ENCODE results near the gene LRRK2. TPM values are rescaled to one million over a fixed set of nuclear protein-coding genes. Genes with fewer than 3 reads are reported as not detected.
A peak's percentile ranks its signal among the peaks of the same experiment; 100 is the strongest.

Gene LRRK2
- polyA plus RNA-seq, 4 donors: 0.22 to 1.7 (median 0.99) TPM

- Histone ChIP-seq H3K36me3 (ENCODE audit: control insufficient read depth in 3 of 3, insufficient read depth in 2 of 3, low read depth in 1 of 3, low read length in 3 of 3) (no peaks in the 10 kb centered on the region), H3K4me3 (ENCODE audit: low read depth in 1 of 3, low read length in 3 of 3) (no peak overlapping the region), H3K27me3 (ENCODE audit: control insufficient read depth in 3 of 3, insufficient read depth in 3 of 3, low read length in 3 of 3) (no peaks in the 10 kb centered on the region), H3K4me1 (ENCODE audit: control insufficient read depth in 3 of 3, insufficient read depth in 2 of 3, low read depth in 1 of 3, low read length in 2 of 3) (no peaks in the 10 kb centered on the region), H3K27ac (ENCODE audit: low read depth in 1 of 3, low read length in 2 of 3) (no peak overlapping the region), H3K9me3 (ENCODE audit: control insufficient read depth in 2 of 2, insufficient read depth in 1 of 2, low read depth in 1 of 2, low read length in 1 of 2) (peaks cover 0 to 3% of the 10 kb centered on the region in 2 donors)
- 86 to 95% (median 92%) methylated on average over 3 of the region's 3 CpGs for WGBS, 3 donors
- DNase-seq (no peak), FAIRE-seq (no peak)
Observed at GRCh38 chr12:40327535-40327934, 102.7 kb downstream of the LRRK2 start.

- no peaks in the 10 kb centered on the region for H3K36me3 ChIP-seq (ENCODE audit: control insufficient read depth in 3 of 3, insufficient read depth in 2 of 3, low read depth in 1 of 3, low read length in 3 of 3)
Observed at GRCh38 chr12:40330180-40330579, 105.4 kb downstream of the LRRK2 start.

GRCh38 chr12:40331886-40332285, 107.1 kb downstream of the LRRK2 start:
- no peak for FAIRE-seq
- WGBS, 3 donors: 78 to 87% (median 81%) methylated on average over 1 of the region's 1 CpG

More at GRCh38 chr12:40330180-40330579, 105.4 kb downstream of the LRRK2 start:
- H3K4me1 ChIP-seq (ENCODE audit: control insufficient read depth in 3 of 3, insufficient read depth in 2 of 3, low read depth in 1 of 3, low read length in 2 of 3): no peaks in the 10 kb centered on the region
- no peaks in the 10 kb centered on the region for H3K27me3 ChIP-seq (ENCODE audit: control insufficient read depth in 3 of 3, insufficient read depth in 3 of 3, low read length in 3 of 3)
- no peak for FAIRE-seq
- H3K4me3 ChIP-seq (ENCODE audit: low read depth in 1 of 3, low read length in 3 of 3): no peak overlapping the region
- DNase-seq: no peak
- 79 to 93% (median 91%) methylated on average over 1 of the region's 1 CpG for WGBS, 3 donors
- H3K9me3 ChIP-seq (ENCODE audit: control insufficient read depth in 2 of 2, insufficient read depth in 1 of 2, low read depth in 1 of 2, low read length in 1 of 2): peaks cover 0 to 3% of the 10 kb centered on the region in 2 donors
- no peak overlapping the region for H3K27ac ChIP-seq (ENCODE audit: low read depth in 1 of 3, low read length in 2 of 3)

GRCh38 chr12:40335991-40336390, 111.2 kb downstream of the LRRK2 start:
- FAIRE-seq: no peak
- WGBS, 3 donors: 82 to 83% (median 83%) methylated on average over 2 of the region's 2 CpGs
- H3K36me3 ChIP-seq (ENCODE audit: control insufficient read depth in 3 of 3, insufficient read depth in 2 of 3, low read depth in 1 of 3, low read length in 3 of 3): no peaks in the 10 kb centered on the region
- no peak for DNase-seq
- peaks cover 0 to 3% of the 10 kb centered on the region in 2 donors for H3K9me3 ChIP-seq (ENCODE audit: control insufficient read depth in 2 of 2, insufficient read depth in 1 of 2, low read depth in 1 of 2, low read length in 1 of 2)
- H3K4me1 ChIP-seq (ENCODE audit: control insufficient read depth in 3 of 3, insufficient read depth in 2 of 3, low read depth in 1 of 3, low read length in 2 of 3): no peaks in the 10 kb centered on the region
- no peak overlapping the region for H3K27ac ChIP-seq (ENCODE audit: low read depth in 1 of 3, low read length in 2 of 3)
- no peak overlapping the region for H3K4me3 ChIP-seq (ENCODE audit: low read depth in 1 of 3, low read length in 3 of 3)
- no peaks in the 10 kb centered on the region for H3K27me3 ChIP-seq (ENCODE audit: control insufficient read depth in 3 of 3, insufficient read depth in 3 of 3, low read length in 3 of 3)

More at GRCh38 chr12:40331886-40332285, 107.1 kb downstream of the LRRK2 start:
- no peaks in the 10 kb centered on the region for H3K27me3 ChIP-seq (ENCODE audit: control insufficient read depth in 3 of 3, insufficient read depth in 3 of 3, low read length in 3 of 3)
- H3K4me3 ChIP-seq (ENCODE audit: low read depth in 1 of 3, low read length in 3 of 3): no peak overlapping the region
- H3K9me3 ChIP-seq (ENCODE audit: control insufficient read depth in 2 of 2, insufficient read depth in 1 of 2, low read depth in 1 of 2, low read length in 1 of 2): peaks cover 0 to 3% of the 10 kb centered on the region in 2 donors
- no peak overlapping the region for H3K27ac ChIP-seq (ENCODE audit: low read depth in 1 of 3, low read length in 2 of 3)
- no peak for DNase-seq
- H3K36me3 ChIP-seq (ENCODE audit: control insufficient read depth in 3 of 3, insufficient read depth in 2 of 3, low read depth in 1 of 3, low read length in 3 of 3): no peaks in the 10 kb centered on the region
- no peaks in the 10 kb centered on the region for H3K4me1 ChIP-seq (ENCODE audit: control insufficient read depth in 3 of 3, insufficient read depth in 2 of 3, low read depth in 1 of 3, low read length in 2 of 3)

- no peaks in the 10 kb centered on the region for H3K36me3 ChIP-seq (ENCODE audit: control insufficient read depth in 3 of 3, insufficient read depth in 2 of 3, low read depth in 1 of 3, low read length in 3 of 3)
- no peaks in the 10 kb centered on the region for H3K27me3 ChIP-seq (ENCODE audit: control insufficient read depth in 3 of 3, insufficient read depth in 3 of 3, low read length in 3 of 3)
- 70 to 71% (median 71%) methylated on average over 1 of the region's 1 CpG for WGBS, 3 donors
- no peaks in the 10 kb centered on the region for H3K9me3 ChIP-seq (ENCODE audit: control insufficient read depth in 2 of 2, insufficient read depth in 1 of 2, low read depth in 1 of 2, low read length in 1 of 2)
- FAIRE-seq (peak; percentile 5), DNase-seq (no peak)
- H3K4me3 ChIP-seq (ENCODE audit: low read depth in 1 of 3, low read length in 3 of 3): no peak overlapping the region
- H3K27ac ChIP-seq (ENCODE audit: low read depth in 1 of 3, low read length in 2 of 3): no peak overlapping the region
- H3K4me1 ChIP-seq (ENCODE audit: control insufficient read depth in 3 of 3, insufficient read depth in 2 of 3, low read depth in 1 of 3, low read length in 2 of 3): no peaks in the 10 kb centered on the region
Observed at GRCh38 chr12:40336573-40337199, 111.9 kb downstream of the LRRK2 start.

- Histone ChIP-seq H3K27ac (ENCODE audit: low read depth in 1 of 3, low read length in 2 of 3) (no peak overlapping the region), H3K4me1 (ENCODE audit: control insufficient read depth in 3 of 3, insufficient read depth in 2 of 3, low read depth in 1 of 3, low read length in 2 of 3) (no peaks in the 10 kb centered on the region), H3K36me3 (ENCODE audit: control insufficient read depth in 3 of 3, insufficient read depth in 2 of 3, low read depth in 1 of 3, low read length in 3 of 3) (no peaks in the 10 kb centered on the region), H3K27me3 (ENCODE audit: control insufficient read depth in 3 of 3, insufficient read depth in 3 of 3, low read length in 3 of 3) (no peaks in the 10 kb centered on the region), H3K9me3 (ENCODE audit: control insufficient read depth in 2 of 2, insufficient read depth in 1 of 2, low read depth in 1 of 2, low read length in 1 of 2) (no peaks in the 10 kb centered on the region), H3K4me3 (ENCODE audit: low read depth in 1 of 3, low read length in 3 of 3) (no peak overlapping the region)
- WGBS, 3 donors: 9 to 26% (median 21%) methylated on average over 1 of the region's 1 CpG
- no peak for FAIRE-seq
- no peak for DNase-seq
Observed at GRCh38 chr12:40338071-40338470, 113.3 kb downstream of the LRRK2 start.

GRCh38 chr12:40338621-40339020, 113.8 kb downstream of the LRRK2 start:
- DNase-seq (no peak), FAIRE-seq (no peak)
- no peak overlapping the region for H3K4me3 ChIP-seq (ENCODE audit: low read depth in 1 of 3, low read length in 3 of 3)
- H3K9me3 ChIP-seq (ENCODE audit: control insufficient read depth in 2 of 2, insufficient read depth in 1 of 2, low read depth in 1 of 2, low read length in 1 of 2): no peaks in the 10 kb centered on the region
- H3K27ac ChIP-seq (ENCODE audit: low read depth in 1 of 3, low read length in 2 of 3): no peak overlapping the region
- H3K27me3 ChIP-seq (ENCODE audit: control insufficient read depth in 3 of 3, insufficient read depth in 3 of 3, low read length in 3 of 3): no peaks in the 10 kb centered on the region
- no peaks in the 10 kb centered on the region for H3K4me1 ChIP-seq (ENCODE audit: control insufficient read depth in 3 of 3, insufficient read depth in 2 of 3, low read depth in 1 of 3, low read length in 2 of 3)
- H3K36me3 ChIP-seq (ENCODE audit: control insufficient read depth in 3 of 3, insufficient read depth in 2 of 3, low read depth in 1 of 3, low read length in 3 of 3): no peaks in the 10 kb centered on the region

GRCh38 chr12:40342010-40342409, 117.2 kb downstream of the LRRK2 start:
- H3K9me3 ChIP-seq (ENCODE audit: control insufficient read depth in 2 of 2, insufficient read depth in 1 of 2, low read depth in 1 of 2, low read length in 1 of 2): no peaks in the 10 kb centered on the region
- no peaks in the 10 kb centered on the region for H3K36me3 ChIP-seq (ENCODE audit: control insufficient read depth in 3 of 3, insufficient read depth in 2 of 3, low read depth in 1 of 3, low read length in 3 of 3)
- no peaks in the 10 kb centered on the region for H3K4me1 ChIP-seq (ENCODE audit: control insufficient read depth in 3 of 3, insufficient read depth in 2 of 3, low read depth in 1 of 3, low read length in 2 of 3)
- H3K4me3 ChIP-seq (ENCODE audit: low read depth in 1 of 3, low read length in 3 of 3): no peak overlapping the region
- no peak for DNase-seq
- no peaks in the 10 kb centered on the region for H3K27me3 ChIP-seq (ENCODE audit: control insufficient read depth in 3 of 3, insufficient read depth in 3 of 3, low read length in 3 of 3)
- no peak overlapping the region for H3K27ac ChIP-seq (ENCODE audit: low read depth in 1 of 3, low read length in 2 of 3)
- 39 to 83% (median 56%) methylated on average over 2 of the region's 2 CpGs for WGBS, 3 donors
- no peak for FAIRE-seq

GRCh38 chr12:40343124-40343523, 118.3 kb downstream of the LRRK2 start:
- no peak for DNase-seq
- no peak for FAIRE-seq
- H3K27me3 ChIP-seq (ENCODE audit: control insufficient read depth in 3 of 3, insufficient read depth in 3 of 3, low read length in 3 of 3): no peaks in the 10 kb centered on the region
- no peak overlapping the region for H3K4me3 ChIP-seq (ENCODE audit: low read depth in 1 of 3, low read length in 3 of 3)
- no peaks in the 10 kb centered on the region for H3K36me3 ChIP-seq (ENCODE audit: control insufficient read depth in 3 of 3, insufficient read depth in 2 of 3, low read depth in 1 of 3, low read length in 3 of 3)
- WGBS, 3 donors: 44 to 66% (median 45%) methylated on average over 4 of the region's 4 CpGs
- H3K27ac ChIP-seq (ENCODE audit: low read depth in 1 of 3, low read length in 2 of 3): no peak overlapping the region
- no peaks in the 10 kb centered on the region for H3K4me1 ChIP-seq (ENCODE audit: control insufficient read depth in 3 of 3, insufficient read depth in 2 of 3, low read depth in 1 of 3, low read length in 2 of 3)
- no peaks in the 10 kb centered on the region for H3K9me3 ChIP-seq (ENCODE audit: control insufficient read depth in 2 of 2, insufficient read depth in 1 of 2, low read depth in 1 of 2, low read length in 1 of 2)
